ENCODE results near the gene HECTD1.
A peak's percentile ranks its signal among the peaks of the same experiment; 100 is the strongest.

The HECTD1 gene

DNA sequence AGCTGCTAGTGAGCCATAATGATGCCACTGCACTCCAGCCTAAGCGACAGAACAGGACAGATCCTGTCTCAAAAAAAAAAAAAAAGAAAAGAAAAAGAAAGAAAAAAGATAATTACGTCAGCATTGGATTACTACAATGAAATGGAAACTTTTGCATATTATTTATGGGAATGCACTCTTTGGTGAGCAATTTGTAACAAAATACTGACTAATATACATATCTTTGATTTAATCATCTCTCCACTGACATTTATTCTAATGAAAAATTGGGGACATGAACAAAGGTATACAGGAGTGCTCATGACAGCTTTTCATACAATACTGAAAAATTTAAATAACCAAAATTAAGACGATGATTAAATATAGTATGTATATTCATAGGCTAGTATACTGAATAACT is 27.9 kb upstream of the HECTD1 start:
- no peak for TF ChIP-seq GATA1 (IDR thresholded peaks at IDR 0.05; ENCODE audit: low read depth, low read length)
- no peak for TF ChIP-seq POLR2A (IDR thresholded peaks at IDR 0.05; ENCODE audit: low read length)
- DNase-seq, result no peak

DNA sequence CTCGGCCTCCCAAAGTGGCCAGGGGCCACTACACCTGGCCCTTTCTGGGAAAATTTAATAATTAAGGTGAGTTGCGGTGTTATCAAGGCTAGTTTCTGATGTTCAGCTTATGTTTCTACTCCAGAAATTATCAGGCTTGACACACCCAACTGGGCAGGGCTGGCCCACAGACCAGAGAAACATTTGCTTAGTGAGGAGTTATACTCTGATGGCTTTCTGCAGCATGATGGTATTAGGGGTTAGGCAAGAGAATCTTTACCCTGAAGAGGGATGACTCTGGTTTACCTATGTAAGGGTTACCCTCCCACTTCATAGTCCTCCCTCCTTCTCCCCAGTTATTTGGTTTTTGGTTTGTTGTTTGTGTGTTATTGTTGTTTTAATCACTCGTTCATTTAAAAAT is 24.5 kb upstream of the HECTD1 start:
- peak; percentile 64 to 78 for DNase-seq
- TF ChIP-seq POLR2A (IDR thresholded peaks at IDR 0.05; ENCODE audit: low read length), result no peak
- TF ChIP-seq GATA1 (IDR thresholded peaks at IDR 0.05; ENCODE audit: low read depth, low read length), result no peak

DNA sequence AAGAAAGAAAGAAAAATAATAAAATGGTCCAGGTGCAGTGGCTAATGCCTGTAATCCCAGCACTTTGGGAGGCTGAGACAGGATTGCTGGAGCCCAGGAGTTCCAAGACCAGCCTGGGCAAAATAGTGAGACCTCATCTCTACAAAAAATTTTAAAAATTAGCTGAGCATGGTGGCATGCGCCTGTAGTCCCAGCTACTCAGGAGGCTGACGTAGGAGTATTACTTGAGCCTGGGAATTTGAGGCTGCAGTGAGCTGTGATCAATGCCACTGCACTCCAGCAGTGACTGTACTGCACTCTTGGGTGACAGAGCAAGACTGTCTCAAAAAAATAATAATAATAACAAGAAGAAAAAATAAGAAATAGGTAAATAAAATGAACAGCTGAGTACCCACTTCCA is 23.7 kb upstream of the HECTD1 start:
- peak in 1 of 2 experiments; percentile 42 for DNase-seq

DNA sequence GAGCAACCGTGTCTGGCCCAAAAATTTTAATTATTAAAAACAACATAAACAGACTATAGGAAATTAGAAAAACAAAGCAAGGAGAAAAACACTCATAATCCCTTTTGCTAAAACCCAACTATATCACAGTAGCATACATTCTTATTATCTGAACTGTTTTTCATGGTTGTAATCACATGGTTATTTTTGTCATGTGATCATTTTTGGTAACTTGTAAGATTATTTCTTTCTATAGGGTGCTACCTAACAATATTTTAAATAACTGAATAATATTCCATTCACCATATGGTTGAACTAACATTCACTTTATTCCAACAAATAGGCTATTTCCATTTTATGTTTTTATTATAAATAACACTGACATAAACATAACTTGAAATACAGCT is 23.0 kb upstream of the HECTD1 start:
- peak in 1 of 2 experiments; percentile 26 for DNase-seq
- no peak for TF ChIP-seq POLR2A (IDR thresholded peaks at IDR 0.05; ENCODE audit: low read length)
- TF ChIP-seq GATA1 (IDR thresholded peaks at IDR 0.05; ENCODE audit: low read depth, low read length), result no peak

DNA sequence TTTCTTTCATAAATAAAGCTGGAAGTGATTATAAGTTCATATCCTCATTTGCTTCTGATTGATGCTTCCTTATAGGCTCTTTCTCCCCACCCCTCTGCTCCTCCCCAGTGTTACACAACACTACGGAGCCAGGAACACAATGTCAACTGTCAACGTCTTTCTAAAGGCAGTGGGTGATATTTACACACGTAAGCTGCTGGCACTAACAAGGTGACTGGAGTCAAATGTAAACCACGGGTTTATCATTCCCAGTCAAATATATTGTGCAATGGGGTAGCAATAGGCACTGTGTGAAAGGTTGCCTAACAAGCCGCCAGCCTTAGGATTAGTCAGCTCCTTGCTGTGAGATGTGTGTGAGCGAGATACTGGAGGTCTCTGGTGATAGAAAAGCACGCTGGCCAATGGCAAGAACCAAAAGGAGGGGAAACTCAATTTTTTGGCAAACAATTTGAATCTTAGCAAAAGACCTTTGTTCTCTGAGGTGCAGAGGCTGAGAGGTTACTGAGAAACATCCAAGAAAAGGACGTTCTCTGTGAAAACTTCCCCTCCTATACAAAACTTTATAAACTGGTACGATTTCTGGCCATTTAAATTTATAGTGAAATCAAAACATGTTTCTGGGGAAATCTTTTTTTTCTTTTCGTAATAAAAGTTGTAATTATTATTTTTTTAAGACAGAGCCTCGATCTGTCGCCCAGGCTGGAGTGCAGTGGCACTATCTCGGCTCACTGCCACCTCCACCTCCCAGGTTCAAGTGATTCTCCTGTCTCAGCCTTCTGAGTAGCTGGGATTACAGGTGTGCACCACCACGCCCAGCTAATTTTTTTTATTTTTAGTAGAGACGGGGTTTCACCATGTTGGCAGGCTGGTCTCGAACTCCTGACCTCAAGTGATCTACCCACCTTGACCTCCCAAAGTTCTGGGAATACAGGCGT is 22.3 kb upstream of the HECTD1 start:
- TF ChIP-seq POLR2A (IDR thresholded peaks at IDR 0.05; ENCODE audit: low read length) (peak; percentile 36), GATA1 (IDR thresholded peaks at IDR 0.05; ENCODE audit: low read depth, low read length) (no peak)
- peak; percentile 96 for DNase-seq

DNA sequence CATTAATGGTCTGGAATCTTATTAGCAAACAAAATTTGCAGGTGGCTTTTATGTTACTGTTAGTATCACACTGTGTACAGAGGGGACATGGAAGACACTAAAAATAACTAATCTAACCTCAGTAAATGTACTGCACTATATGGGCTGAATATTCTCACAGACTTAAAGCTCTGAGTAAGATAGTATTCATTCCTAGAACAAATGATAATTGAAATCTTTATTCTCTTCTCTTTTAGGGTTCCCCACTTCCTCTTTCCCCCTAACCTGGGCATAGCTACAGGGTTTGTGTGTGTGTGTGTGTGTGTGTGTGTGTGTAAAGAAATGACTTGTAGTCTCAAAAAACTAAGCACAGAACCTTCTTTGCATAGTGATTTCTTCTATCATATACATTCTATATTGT is 21.4 kb upstream of the HECTD1 start:
- TF ChIP-seq GATA1 (IDR thresholded peaks at IDR 0.05; ENCODE audit: low read depth, low read length) (no peak), POLR2A (IDR thresholded peaks at IDR 0.05; ENCODE audit: low read length) (no peak)
- peak in 1 of 2 experiments; percentile 70 for DNase-seq

DNA sequence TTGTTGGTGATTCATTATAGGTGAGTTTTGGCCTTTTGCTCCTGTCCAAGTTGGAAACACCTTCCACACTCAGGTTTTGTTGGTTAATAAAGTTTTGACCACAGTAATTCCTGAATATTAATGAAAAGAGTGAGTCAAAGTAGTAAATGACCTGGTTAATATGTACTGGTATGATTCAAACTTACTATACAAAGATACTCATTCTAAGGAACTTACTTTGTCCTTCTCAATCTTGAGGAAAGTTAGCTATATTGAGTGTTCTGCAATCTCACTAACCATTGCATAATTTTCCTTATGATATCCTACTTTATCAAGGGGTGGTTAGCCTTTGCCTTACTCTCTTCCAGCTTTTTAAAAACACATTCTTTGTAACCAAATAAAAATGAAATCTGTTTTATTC is 20.9 kb upstream of the HECTD1 start:
- peak in 1 of 2 experiments; percentile 70 for DNase-seq
- TF ChIP-seq GATA1 (IDR thresholded peaks at IDR 0.05; ENCODE audit: low read depth, low read length), result no peak
- TF ChIP-seq POLR2A (IDR thresholded peaks at IDR 0.05; ENCODE audit: low read length), result no peak

DNA sequence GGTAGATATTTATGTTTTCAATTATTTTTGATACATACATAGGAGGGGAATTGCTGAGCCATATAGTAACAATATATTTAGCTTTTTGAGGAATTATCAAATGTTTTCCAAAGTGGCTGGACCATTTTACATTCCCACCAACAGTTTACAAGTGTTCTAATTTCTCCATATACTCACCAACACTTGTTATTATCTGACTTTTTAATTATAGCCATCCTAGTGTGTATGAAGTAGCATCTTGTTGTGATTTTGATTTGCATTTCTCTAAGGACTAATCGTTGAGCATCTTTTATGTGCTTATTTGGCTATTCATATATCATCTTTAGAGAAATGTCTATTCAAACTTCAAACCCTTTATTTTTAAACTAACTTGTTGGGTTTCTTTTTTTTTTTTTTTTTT is 17.2 kb upstream of the HECTD1 start:
- TF ChIP-seq GATA1 (IDR thresholded peaks at IDR 0.05; ENCODE audit: low read depth, low read length) (no peak), POLR2A (IDR thresholded peaks at IDR 0.05; ENCODE audit: low read length) (no peak)
- no peak for DNase-seq

DNA sequence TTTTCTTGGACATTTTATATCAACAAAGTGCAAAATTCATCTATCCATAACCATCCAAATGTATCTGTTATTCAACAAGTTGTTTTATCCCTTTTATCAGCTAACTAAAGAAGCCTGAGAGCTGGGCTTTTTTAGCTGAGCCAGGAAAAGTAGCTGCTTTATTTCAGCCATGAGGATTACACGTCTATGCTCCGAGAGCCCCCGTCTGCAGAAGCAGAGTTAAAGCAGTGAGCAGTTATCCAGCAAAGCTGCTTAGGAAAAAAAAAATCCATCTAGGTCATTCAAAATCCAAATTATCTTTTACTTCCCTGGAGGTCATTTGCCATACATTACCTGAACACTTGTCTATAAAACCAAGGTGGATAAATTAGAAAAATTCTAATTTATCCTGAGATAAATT is 15.7 kb upstream of the HECTD1 start:
- DNase-seq, result no peak
- TF ChIP-seq GATA1 (IDR thresholded peaks at IDR 0.05; ENCODE audit: low read depth, low read length) (no peak), POLR2A (IDR thresholded peaks at IDR 0.05; ENCODE audit: low read length) (no peak)

DNA sequence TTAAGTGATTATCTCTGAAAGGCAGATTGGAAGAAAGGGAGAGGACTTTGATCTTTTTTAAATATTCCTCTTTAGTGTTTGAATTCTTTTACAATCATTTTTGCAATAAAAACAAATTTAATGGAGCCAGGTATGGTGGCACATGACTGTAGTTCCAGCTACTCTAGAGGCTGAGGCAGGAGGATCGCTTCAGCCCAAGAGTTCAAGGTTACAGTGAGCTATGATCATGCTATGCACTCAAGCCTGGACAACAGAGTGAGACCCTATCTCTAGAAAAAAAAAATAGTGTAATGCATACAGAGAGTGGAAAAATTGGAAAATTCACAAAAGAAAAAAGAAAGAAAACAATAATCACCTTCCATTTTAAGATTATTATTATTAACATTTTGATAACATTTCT is 15.2 kb upstream of the HECTD1 start:
- DNase-seq, result no peak
- TF ChIP-seq POLR2A (IDR thresholded peaks at IDR 0.05; ENCODE audit: low read length), result no peak
- no peak for TF ChIP-seq GATA1 (IDR thresholded peaks at IDR 0.05; ENCODE audit: low read depth, low read length)

DNA sequence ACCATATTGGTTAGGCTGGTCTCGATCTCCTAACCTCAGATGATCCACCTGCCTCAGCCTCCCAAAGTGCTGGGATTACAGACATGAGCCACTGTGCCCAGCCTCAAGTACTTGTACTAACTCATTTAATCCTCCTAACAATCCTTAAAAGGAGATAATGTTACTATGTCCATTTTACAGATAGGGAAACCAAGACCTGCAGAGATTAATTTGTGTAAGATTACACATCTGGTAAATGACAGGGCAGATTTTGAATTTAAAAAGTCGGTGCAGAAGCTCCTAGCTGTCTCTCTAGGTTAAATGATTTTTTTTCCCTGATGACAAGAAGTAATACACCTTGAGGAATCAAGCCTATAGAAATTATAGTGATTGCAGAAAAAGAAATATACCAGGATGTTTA is 13.7 kb upstream of the HECTD1 start:
- no peak for TF ChIP-seq GATA1 (IDR thresholded peaks at IDR 0.05; ENCODE audit: low read depth, low read length)
- no peak for TF ChIP-seq POLR2A (IDR thresholded peaks at IDR 0.05; ENCODE audit: low read length)
- no peak for DNase-seq

DNA sequence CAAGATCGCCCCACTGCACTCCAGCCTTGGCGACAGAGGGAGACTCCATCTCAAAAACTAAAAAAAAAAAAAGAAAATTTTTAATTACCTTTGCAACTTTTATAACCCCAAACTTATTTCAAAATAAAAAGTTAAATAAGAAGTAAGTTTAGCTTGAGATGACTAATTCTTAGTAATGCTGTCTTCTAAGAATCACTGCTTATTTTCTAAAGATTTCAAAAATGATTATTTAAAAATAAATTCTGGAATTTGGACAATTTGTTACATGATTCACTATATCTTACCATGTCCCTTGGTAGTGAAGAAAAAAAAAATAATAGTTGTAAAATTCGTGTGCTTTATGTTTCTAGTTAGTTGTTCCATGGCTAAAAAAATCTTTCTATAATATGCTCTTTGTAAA is 11.6 kb upstream of the HECTD1 start:
- TF ChIP-seq POLR2A (IDR thresholded peaks at IDR 0.05; ENCODE audit: low read length), result no peak
- no peak for TF ChIP-seq GATA1 (IDR thresholded peaks at IDR 0.05; ENCODE audit: low read depth, low read length)
- no peak for DNase-seq

DNA sequence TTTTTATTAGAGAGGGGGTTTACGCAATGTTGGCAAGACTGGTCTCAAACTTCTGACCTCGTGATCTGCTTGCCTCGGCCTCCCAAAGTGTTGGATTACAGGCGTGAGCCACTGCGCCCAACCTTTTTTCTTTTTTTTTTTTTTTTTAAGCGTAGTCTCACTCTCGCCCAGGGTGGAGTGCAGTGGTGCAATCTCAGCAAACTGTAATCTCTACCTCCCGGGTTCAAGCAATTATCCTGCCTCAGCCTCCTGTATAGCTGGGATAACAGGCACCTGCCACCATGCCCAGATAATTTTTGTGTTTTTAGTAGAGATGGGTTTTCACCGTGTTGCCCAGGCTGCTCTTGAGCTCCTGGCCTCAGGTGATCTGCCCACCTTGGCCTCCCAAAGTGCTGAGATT is 8.8 kb upstream of the HECTD1 start:
- no peak for DNase-seq
- TF ChIP-seq POLR2A (IDR thresholded peaks at IDR 0.05; ENCODE audit: low read length) (no peak), GATA1 (IDR thresholded peaks at IDR 0.05; ENCODE audit: low read depth, low read length) (no peak)

DNA sequence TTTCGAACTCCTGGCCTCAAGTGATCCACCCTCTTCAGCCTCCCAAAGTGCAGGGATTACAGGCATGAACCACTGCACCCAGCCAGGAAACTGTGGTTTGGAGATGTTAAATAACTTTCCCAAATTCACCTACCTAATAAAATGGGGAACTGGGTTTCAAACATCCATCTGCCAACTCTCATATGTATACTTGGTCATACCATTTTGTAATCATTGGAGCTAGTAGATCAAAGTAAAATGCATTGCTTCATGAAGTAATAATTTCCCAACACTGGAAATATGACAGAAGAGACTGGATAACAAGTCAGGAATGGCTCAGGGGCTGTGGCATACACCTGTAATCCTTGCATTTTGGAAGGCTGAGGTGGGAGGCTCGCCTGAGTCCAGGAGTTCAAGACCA is 5.3 kb upstream of the HECTD1 start:
- no peak for DNase-seq
- no peak for TF ChIP-seq GATA1 (IDR thresholded peaks at IDR 0.05; ENCODE audit: low read depth, low read length)
- no peak for TF ChIP-seq POLR2A (IDR thresholded peaks at IDR 0.05; ENCODE audit: low read length)

DNA sequence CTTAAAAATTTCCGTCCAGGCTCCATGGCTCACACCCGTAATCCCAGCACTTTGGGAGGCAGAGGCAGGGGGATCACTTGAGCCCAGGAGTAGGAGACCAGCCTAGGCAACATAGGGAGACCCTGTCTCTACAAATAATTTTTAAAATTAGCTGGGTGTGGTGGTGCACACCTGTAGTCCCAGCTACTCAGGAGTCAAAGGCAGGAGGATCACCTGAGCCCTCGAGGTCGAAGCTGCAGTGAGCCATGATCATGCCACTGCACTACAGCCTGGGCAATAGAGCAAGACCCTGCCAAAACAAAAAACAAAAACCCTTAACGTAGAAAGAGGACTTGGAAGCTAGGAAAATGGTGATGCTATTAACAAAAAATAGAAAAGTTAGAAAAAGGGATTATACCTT is 2.0 kb upstream of the HECTD1 start:
- DNase-seq, result no peak
- TF ChIP-seq GATA1 (IDR thresholded peaks at IDR 0.05; ENCODE audit: low read depth, low read length), result no peak
- no peak for TF ChIP-seq POLR2A (IDR thresholded peaks at IDR 0.05; ENCODE audit: low read length)
